Nucleus accumbens (tissue), 56 donors: ENCODE measurements around the gene GIGYF2.

ENCODE experiments used
- DNase-seq, 56 donors: peaks; one replicate each; lab custom pipeline; 2025; lab: John Stamatoyannopoulos, UW

The GIGYF2 gene

GRCh38 chr2:232750135-232750671 lies 53.1 kb downstream of the GIGYF2 start:
- DNase-seq, result no peak

- no peak for DNase-seq
Measured at GRCh38 chr2:232757905-232758304, 60.8 kb downstream of the GIGYF2 start.

GRCh38 chr2:232761301-232761907 lies 64.3 kb downstream of the GIGYF2 start:
- peak in 2 of 56 donors; percentile 3 to 7 for DNase-seq

- DNase-seq, result no peak
Measured at GRCh38 chr2:232767866-232768265, 70.7 kb downstream of the GIGYF2 start.

- no peak for DNase-seq
Measured at GRCh38 chr2:232770207-232770606, 73.1 kb downstream of the GIGYF2 start.

GRCh38 chr2:232771870-232772269 lies 74.7 kb downstream of the GIGYF2 start:
- DNase-seq, result no peak

GRCh38 chr2:232772531-232772930 lies 75.4 kb downstream of the GIGYF2 start:
- DNase-seq, result no peak

- DNase-seq, result no peak
Measured at GRCh38 chr2:232773815-232774214, 76.7 kb downstream of the GIGYF2 start.

GRCh38 chr2:232776435-232776834 lies 79.3 kb downstream of the GIGYF2 start, which contains the start of gene KCNJ13:
KCNJ13 (minus strand) TSS chr2:232776565; CDS start chr2:232771362, 5,203 bp downstream.
- DNase-seq, result no peak

- no peak for DNase-seq
Measured at GRCh38 chr2:232777276-232777675, 80.1 kb downstream of the GIGYF2 start.

GRCh38 chr2:232779465-232779864 lies 82.3 kb downstream of the GIGYF2 start:
- DNase-seq, result no peak

- no peak for DNase-seq
Measured at GRCh38 chr2:232779934-232780333, 82.8 kb downstream of the GIGYF2 start.

GRCh38 chr2:232781765-232782164 lies 84.6 kb downstream of the GIGYF2 start:
- DNase-seq, result no peak

GRCh38 chr2:232783278-232783677 lies 86.1 kb downstream of the GIGYF2 start:
- DNase-seq, result no peak

- no peak for DNase-seq
Measured at GRCh38 chr2:232787806-232788205, 90.7 kb downstream of the GIGYF2 start.

GRCh38 chr2:232789082-232789481 lies 92.0 kb downstream of the GIGYF2 start:
- no peak for DNase-seq

- no peak for DNase-seq
Measured at GRCh38 chr2:232791518-232791917, 94.4 kb downstream of the GIGYF2 start.

- DNase-seq, result no peak
Measured at GRCh38 chr2:232793271-232793670, 96.1 kb downstream of the GIGYF2 start.

GRCh38 chr2:232794981-232795380 lies 97.8 kb downstream of the GIGYF2 start:
- no peak for DNase-seq

GRCh38 chr2:232795920-232796319 lies 98.8 kb downstream of the GIGYF2 start:
- DNase-seq, result no peak

GRCh38 chr2:232798187-232798586 lies 101.1 kb downstream of the GIGYF2 start:
- DNase-seq, result no peak

GRCh38 chr2:232800166-232800565 lies 103.0 kb downstream of the GIGYF2 start:
- DNase-seq, result no peak

- no peak for DNase-seq
Measured at GRCh38 chr2:232802091-232802490, 105.0 kb downstream of the GIGYF2 start.
